D721Med (cell line): ENCODE data around the gene SHOC1.

Source experiments
- DNase-seq: peaks from one replicate; pipeline ENCODE4 v3.0.0; 2011; ENCODE audit warnings: low spot score; ENCODE audit not compliant: insufficient read length
- FAIRE-seq: peaks from 2 replicates; lab custom pipeline; 2011; peaks lifted over from hg19 to GRCh38; lab: Jason Lieb, UNC
- CTCF ChIP-seq: IDR thresholded peaks from 2 replicates; pipeline ENCODE4 v1.5.1; 2012; ENCODE audit warnings: mild to moderate bottlenecking, control low read depth; ENCODE audit not compliant: insufficient read depth; ENCODE audit errors: missing control alignments

SHOC1 gene

GRCh38 chr9:111789881-111790280, 4.9 kb downstream of the SHOC1 start:
- FAIRE-seq (no peak), DNase-seq (no peak)
- no peak for TF ChIP-seq CTCF

GRCh38 chr9:111783857-111784256, 10.9 kb downstream of the SHOC1 start:
- no peak for TF ChIP-seq CTCF
- no peak for FAIRE-seq
- no peak for DNase-seq

GRCh38 chr9:111783424-111783823, 11.3 kb downstream of the SHOC1 start:
- FAIRE-seq: no peak
- DNase-seq: no peak
- no peak for TF ChIP-seq CTCF

- FAIRE-seq (no peak), DNase-seq (no peak)
- no peak for TF ChIP-seq CTCF
These were observed 28.7 kb downstream of the SHOC1 start for GRCh38 chr9:111766066-111766465.

GRCh38 chr9:111762556-111762955, 32.2 kb downstream of the SHOC1 start:
- TF ChIP-seq CTCF: no peak
- DNase-seq (no peak), FAIRE-seq (no peak)

- no peak for DNase-seq
- peak; percentile 87 for FAIRE-seq
- peak; percentile 82 for TF ChIP-seq CTCF
These were observed 34.7 kb downstream of the SHOC1 start for GRCh38 chr9:111759762-111760639.

GRCh38 chr9:111754800-111755199, 39.9 kb downstream of the SHOC1 start:
- FAIRE-seq: no peak
- no peak for TF ChIP-seq CTCF
- DNase-seq: no peak
